GM10847 (cell line): ENCODE measurements around the gene LYZL1.

Source experiments
- POLR2A ChIP-seq: IDR thresholded peaks from 2 replicates; pipeline ENCODE4 v1.6.1; 2011; ENCODE audit not compliant: insufficient read length; ENCODE audit errors: extremely low read depth

The LYZL1 gene

DNA sequence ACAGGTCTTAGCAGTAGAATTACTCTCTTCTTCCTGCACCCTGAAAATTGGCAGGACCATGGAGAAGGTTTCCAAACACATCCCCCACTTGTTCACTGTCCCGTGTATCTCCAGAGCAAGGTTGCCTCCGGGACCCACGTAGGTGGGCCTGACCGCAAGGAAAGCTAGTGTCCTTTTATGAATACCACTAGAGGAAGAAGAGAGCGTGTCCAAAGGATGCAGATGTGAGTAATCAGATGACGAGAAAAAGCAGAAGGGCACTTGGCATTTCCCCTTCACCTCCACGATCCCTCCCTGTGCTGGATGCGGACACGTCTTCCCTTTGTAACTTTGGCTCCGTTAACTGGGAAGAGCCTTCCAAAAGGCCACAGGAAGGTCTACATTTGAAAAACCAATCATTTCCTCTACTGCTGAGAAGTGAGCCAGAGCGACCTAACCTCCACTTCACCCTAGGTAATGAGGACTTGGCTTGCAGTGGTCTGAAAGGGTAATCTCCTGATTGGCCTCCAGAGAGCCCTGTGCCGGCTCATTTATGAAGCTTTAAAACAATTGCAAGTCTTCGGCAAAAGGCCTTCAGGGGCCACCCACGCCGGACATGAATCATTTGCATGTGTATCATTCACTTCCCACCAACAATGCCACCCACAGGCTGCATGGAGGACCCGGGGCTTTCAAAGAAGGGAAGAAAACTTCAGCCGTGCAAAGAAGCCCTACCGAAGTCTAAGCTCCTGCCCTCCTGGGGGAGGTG is 55.4 kb downstream of the LYZL1 start:
- no peak for TF ChIP-seq POLR2A

DNA sequence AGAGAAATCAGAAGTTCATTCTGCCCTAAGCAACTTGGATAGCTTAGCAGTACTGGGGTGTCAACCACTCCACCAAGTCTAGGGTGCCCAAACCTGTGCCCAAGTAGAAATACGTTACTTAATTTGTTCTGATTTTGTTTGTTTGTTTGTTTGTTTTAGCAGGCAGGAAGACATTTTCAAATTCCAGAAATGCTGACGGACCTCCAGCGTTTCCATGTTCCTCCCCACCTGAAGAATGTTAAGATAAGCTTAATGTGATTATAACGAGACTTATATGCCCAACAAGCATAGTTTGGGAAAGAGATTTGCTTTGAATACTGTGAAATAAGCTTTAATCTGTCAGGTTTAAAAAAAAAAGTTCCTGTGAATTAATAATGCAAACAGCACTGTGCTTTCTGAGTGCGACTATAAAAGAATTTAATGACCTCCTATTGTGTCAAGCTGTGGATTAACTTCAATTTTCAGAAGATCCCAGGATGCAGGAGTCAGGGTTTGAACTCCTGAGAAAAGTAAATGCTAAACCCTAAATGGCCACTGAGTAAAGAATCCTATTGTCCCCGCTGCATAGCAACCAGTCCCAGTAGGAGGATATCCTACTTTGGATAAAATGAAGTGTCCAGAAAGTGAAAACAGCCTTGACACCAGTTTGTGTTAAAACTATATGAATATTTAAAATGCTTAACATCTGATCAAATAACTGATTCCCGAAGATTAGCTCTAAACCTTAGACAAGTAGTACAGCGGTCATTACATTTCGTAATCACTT is 56.5 kb downstream of the LYZL1 start:
- no peak for TF ChIP-seq POLR2A

DNA sequence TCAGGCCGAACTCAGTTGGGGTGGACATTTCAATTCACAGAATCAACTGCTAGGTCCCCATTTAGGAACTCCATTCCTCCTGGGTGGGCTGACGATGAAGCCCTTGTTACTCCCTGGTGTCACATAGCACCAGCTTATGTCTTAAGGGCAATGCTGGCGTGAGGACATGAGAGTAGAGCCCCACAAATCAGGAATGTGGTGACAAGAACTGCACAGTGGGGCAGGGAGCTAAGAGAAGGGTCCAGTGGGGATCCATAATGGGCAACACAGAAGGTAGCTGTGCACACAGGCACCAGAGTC is 57.0 kb downstream of the LYZL1 start:
- no peak for TF ChIP-seq POLR2A

DNA sequence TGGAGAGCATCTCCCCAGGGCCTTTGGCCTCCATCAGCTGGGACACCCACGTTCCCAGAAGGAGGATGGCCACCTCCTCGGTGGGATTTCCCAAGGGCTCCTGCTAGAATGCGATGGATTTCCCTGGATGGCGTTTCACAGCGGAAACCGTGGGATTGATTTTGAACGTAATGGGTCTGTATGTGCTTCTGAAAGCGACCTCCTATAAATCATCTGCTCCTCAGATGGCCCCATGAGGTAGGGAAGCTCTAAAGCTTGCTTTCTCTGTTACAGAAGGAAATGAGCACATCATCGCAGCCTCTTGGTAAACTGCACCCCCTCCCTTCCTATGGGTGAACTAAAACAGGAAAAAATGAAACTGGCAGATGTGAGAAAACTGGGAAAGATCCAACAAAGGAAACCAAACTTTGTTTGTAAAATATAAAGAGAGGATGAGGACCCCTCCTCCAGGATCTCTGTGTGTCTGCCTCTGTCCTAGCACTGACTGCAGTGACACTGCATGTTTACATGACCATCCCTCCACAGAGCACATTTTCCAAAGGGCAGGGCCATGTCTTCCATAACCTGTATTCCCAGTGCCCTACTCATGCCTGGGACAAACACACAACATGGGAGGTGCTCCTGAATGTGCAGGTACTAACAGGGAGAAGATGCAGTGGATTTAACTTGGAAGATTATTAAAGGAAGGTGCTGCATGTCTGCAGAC is 57.6 kb downstream of the LYZL1 start:
- no peak for TF ChIP-seq POLR2A

DNA sequence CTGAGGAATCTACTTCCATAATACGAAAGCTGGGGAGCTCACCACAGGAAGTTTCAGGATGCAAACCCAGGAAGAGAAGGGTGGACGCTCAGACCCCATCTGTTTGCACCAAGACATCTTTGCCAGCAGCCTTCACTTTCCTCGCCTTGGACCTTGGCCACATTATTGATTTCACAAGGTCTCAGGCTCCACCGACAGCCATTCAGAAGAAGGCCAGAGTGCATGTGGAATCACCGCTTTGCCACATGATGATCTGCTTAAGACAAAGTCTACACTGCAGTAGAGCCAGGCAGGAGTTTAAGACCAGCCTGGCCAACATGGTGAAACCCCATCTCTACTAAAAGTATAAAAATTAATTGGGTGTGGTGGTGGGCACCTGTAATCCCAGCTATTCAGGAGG is 60.0 kb downstream of the LYZL1 start:
- TF ChIP-seq POLR2A, result no peak

DNA sequence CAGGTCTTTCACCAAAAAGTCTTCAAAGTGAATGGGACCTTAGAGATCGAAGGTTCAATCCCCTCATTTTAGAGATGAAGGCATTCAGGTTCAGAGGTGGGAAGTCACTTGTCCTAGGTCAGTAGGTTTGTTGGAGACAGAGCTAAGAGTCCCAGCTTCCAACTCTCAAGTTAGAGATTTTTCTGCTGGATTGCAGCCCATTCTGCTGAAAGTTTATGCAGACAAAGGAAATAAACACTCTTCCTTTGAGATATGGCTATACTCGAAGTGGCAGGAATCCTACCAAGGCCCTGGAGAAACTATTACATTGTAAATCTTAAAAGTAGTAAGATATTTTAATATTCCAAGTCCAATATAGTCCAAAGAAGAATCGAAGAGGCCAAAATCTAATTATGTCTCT is 64.4 kb downstream of the LYZL1 start:
- TF ChIP-seq POLR2A, result no peak

GRCh38 chr10:29353887-29354561 is 65.2 kb downstream of the LYZL1 start:
- no peak for TF ChIP-seq POLR2A

DNA sequence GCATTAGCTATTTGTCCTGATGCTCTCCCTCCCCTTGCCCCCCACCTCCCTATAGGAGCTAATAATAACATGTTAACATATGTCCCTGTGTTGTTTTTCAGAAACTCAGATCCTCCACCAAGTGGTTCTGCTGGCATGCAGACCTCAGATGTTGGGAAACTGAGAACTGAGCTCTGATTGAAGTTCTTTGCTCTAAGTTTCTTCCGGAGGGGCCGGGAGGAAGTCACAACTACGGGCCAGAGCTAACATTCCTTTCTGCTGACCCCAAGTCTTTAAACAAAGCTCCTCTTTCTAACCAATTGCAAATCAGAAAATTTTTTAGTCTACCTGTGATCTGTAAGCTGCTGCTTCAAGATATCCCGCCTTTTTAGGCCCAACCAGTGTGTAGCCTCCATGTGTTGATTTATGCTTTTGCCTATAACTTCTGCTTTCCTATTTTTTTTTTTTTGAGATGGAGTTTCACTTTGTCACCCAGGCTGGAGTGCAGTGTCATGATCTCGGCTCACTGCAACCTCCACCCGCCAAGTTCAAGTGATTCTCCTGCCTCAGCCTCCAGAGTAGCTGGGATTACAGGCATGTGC is 66.6 kb downstream of the LYZL1 start:
- TF ChIP-seq POLR2A, result no peak

- no peak for TF ChIP-seq POLR2A
Observed at GRCh38 chr10:29356931-29357330, 68.1 kb downstream of the LYZL1 start.

- no peak for TF ChIP-seq POLR2A
Observed at GRCh38 chr10:29358010-29358616, 69.2 kb downstream of the LYZL1 start.
